Measurements from ENCODE around the gene EXOC6B.
"Not testable (repeated sequence)": the region's sequence is repeated elsewhere in the genome, so short reads cannot be mapped to it uniquely, and the experiment has no call there.

EXOC6B gene

DNA sequence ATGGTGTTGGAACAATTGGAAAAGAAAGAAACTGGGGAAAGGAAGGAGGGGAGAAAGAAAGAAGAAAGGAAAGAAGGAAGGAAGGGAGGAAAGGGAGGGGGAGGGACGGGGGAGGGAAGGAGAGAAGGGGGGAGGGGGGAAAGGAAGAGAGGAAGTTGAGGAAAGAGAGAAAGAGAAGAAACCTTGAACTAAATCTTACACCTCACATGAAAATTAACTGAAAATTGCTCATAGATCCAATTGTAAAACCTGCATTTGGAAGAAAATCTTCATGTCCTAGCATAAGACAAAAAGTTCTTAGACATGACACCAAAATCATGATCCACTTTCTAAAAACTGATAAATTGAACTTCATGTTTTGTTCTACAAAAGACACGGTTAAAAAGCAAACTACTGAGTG lies 163.8 kb downstream of the EXOC6B start:
- Mint-ChIP-seq H3K4me3 (no peak overlapping the region), H3K27ac (no peak overlapping the region), H3K27me3 (no peaks in the 10 kb centered on the region), H3K36me3 (ENCODE audit: insufficient read depth) (no peaks in the 10 kb centered on the region), H3K4me1 (ENCODE audit: low read depth in 2 of 2) (no peaks in the 10 kb centered on the region), H3K9me3 (peaks cover 0 to 6% of the 10 kb centered on the region in 2 donors)
- DNase-seq: no peak
- ATAC-seq (replicated peaks): no peak

DNA sequence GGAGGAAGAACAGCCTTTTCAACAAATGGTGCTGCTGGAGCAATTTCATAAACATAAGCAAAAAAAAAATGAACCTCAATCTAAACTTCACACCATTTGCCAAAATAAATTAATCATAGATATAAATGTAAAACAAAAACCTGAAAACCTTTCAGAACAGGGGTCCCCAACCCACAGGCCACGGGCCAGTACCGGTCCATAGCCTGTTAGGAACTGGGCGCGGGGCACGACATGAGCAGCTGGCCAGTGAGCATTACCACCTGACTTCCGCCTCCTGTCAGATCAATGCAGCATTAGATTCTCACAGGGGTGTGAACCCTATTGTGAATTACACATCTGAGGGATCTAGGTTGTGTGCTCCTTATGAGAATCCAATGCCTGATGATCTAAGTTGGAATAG lies 176.0 kb downstream of the EXOC6B start:
- H3K27me3 Mint-ChIP-seq: no peaks in the 10 kb centered on the region
- H3K4me3 Mint-ChIP-seq: no peak overlapping the region
- peaks cover 0 to 4% of the 10 kb centered on the region in 2 donors for H3K4me1 Mint-ChIP-seq (ENCODE audit: low read depth in 2 of 2)
- no peak overlapping the region for H3K27ac Mint-ChIP-seq
- peaks cover 1 to 11% of the 10 kb centered on the region in 2 donors for H3K9me3 Mint-ChIP-seq
- no peak for DNase-seq
- ATAC-seq (replicated peaks): no peak
- H3K36me3 Mint-ChIP-seq (ENCODE audit: insufficient read depth): no peaks in the 10 kb centered on the region

DNA sequence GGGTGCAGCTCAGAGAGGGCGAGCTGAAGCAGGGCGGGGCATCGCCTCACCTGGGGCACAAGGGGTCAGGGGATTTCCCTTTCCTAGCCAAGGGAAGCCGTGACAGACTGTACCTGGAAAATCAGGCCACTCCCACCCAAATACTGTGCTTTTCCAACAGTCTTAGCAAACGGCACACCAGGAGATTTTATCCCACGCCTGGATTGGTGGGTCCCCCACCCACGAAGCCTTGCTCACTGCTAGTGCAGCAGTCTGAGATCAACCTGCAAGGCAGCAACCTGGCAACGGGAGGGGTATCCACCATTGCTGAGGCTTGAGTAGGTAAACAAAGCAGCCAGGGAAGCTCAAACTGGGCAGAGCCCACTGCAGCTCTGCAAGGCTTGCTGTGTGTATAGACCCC lies 184.6 kb downstream of the EXOC6B start:
- not testable (repeated sequence) for DNase-seq; H3K27me3 Mint-ChIP-seq; H3K4me3 Mint-ChIP-seq; H3K4me1 Mint-ChIP-seq (ENCODE audit: low read depth in 2 of 2); ATAC-seq (replicated peaks); H3K27ac Mint-ChIP-seq; H3K36me3 Mint-ChIP-seq (ENCODE audit: insufficient read depth)
- peaks cover 3 to 11% of the 10 kb centered on the region in 2 donors for H3K9me3 Mint-ChIP-seq

DNA sequence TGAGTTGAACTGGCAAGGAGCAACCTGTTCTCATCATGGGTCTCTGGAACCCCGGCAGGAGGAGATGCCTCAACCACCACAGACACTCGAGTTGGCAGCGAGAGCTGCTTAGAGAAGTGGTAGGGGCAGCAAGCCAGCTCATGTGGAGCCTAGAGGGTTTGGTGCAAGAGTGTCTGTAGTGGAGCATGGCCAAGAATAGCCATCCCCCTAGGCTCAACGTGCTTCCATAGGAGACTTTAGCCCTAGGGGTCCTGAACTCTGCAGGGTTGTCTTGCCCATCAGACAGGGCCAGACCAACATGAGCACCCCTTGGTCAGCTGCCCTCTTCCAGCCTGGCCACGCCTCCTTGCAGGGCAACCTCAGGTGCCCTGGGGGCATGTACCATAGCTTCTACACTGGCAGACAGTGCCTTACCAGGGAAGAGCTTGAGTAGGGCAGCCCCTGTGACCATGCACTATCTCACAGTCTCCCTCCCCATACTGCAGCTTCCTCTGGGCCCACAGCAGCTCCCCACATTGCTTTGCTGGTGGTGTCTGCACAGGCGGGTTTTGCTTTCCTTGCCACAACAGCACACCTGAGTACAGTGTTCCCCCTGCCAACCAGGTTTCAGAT lies 187.1 kb downstream of the EXOC6B start:
- Mint-ChIP-seq H3K27ac (no peak overlapping the region), H3K27me3 (no peaks in the 10 kb centered on the region), H3K4me1 (ENCODE audit: low read depth in 2 of 2) (peaks cover 5 to 13% of the 10 kb centered on the region in 2 donors), H3K9me3 (no peaks in the 10 kb centered on the region), H3K36me3 (ENCODE audit: insufficient read depth) (no peaks in the 10 kb centered on the region), H3K4me3 (no peak overlapping the region)
- ATAC-seq (replicated peaks): no peak
- DNase-seq: no peak

DNA sequence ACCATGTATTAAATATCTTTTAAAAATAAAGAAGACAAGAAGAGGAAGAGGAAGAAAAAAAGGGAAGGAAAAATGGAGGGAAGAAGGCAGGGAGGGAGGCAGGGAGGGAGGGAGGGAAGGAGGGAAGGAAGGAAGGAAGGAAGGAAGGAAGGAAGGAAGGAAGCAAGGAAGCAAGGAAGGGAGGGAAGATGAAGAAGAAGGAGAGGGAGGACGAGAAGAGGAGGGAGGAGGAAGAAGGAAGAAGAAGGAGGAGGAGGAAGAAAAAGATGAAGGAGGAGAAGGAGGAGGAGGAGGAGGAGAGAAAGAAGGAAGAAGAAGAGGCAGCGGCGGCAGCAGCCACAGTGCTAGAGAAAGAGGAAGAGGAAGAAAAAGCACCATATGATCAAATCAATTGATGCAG lies 189.6 kb downstream of the EXOC6B start:
- Mint-ChIP-seq H3K36me3 (ENCODE audit: insufficient read depth) (no peaks in the 10 kb centered on the region), H3K27me3 (no peaks in the 10 kb centered on the region), H3K4me3 (no peak overlapping the region), H3K4me1 (ENCODE audit: low read depth in 2 of 2) (peaks cover 5 to 13% of the 10 kb centered on the region in 2 donors), H3K9me3 (no peaks in the 10 kb centered on the region), H3K27ac (no peak overlapping the region)
- ATAC-seq (replicated peaks) (no peak), DNase-seq (no peak)

DNA sequence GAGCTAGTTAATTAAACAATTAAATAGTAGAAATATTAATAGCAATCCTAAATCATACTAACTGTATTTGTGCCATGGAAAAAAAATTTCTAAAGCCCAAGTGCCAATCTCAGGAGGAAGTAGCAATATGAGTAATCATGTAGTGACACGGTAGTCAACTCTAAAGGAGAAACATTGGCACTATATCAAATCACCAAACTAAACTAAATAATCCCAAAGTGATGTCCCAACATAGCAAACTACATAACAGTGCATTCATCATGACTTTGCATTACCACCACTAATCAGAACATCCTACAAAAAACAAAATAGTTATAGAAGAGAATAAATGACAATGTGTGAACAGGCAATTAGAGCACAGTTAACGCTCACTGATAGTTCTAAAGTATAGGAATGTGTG lies 195.1 kb downstream of the EXOC6B start:
- ATAC-seq (replicated peaks): no peak

DNA sequence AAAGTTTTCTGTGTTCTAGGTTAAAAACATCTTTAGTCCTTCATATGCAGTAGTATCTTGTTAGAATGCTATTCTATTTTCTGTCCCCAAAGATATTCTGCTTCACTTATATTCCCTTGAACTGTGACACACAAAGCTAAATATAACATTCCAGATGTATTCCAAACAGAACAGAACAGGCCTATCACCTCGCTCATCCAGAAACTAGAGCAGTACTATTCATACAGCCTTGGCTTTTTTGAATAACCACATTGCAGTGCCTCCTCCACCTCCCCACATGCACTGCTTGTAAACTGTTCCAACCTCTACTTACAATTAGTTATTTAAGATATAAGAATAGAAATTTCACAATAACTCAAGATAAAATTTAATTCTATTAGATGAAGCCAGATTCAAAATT lies 196.8 kb downstream of the EXOC6B start:
- peaks cover 0 to 3% of the 10 kb centered on the region in 2 donors for H3K4me1 Mint-ChIP-seq (ENCODE audit: low read depth in 2 of 2)
- no peak overlapping the region for H3K4me3 Mint-ChIP-seq
- DNase-seq (no peak), ATAC-seq (replicated peaks) (no peak)
- H3K9me3 Mint-ChIP-seq: no peaks in the 10 kb centered on the region
- H3K27ac Mint-ChIP-seq: no peak overlapping the region
- H3K27me3 Mint-ChIP-seq: no peaks in the 10 kb centered on the region
- H3K36me3 Mint-ChIP-seq (ENCODE audit: insufficient read depth): no peaks in the 10 kb centered on the region

More for the DNA sequence above, 195.1 kb downstream of the EXOC6B start:
- H3K27ac Mint-ChIP-seq: no peak overlapping the region
- H3K9me3 Mint-ChIP-seq: no peaks in the 10 kb centered on the region
- H3K36me3 Mint-ChIP-seq (ENCODE audit: insufficient read depth): no peaks in the 10 kb centered on the region
- H3K4me3 Mint-ChIP-seq: no peak overlapping the region
- DNase-seq: no peak
- no peaks in the 10 kb centered on the region for H3K27me3 Mint-ChIP-seq
- peaks cover 0 to 6% of the 10 kb centered on the region in 2 donors for H3K4me1 Mint-ChIP-seq (ENCODE audit: low read depth in 2 of 2)

DNA sequence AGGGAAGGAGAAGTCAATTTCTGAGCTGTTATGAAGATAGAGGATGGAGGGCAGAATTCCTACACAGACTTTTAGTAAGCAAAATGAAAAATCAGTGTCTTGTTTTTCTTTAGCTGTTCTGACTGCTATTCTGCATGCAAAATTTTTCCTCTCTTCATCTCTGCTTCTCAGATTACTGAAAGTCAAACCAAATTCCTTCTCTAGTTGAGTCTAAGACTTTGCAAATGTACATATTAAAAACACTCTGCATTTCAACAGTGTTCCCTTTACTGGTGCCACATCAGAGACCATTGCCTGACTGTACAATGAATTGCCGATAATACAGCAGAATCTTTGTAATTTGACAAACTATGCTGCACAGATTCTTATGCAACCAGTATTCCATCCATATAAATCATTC lies 198.8 kb downstream of the EXOC6B start:
- no peak overlapping the region for H3K4me3 Mint-ChIP-seq
- no peak overlapping the region for H3K27ac Mint-ChIP-seq
- H3K27me3 Mint-ChIP-seq: no peaks in the 10 kb centered on the region
- no peaks in the 10 kb centered on the region for H3K9me3 Mint-ChIP-seq
- no peak for ATAC-seq (replicated peaks)
- no peaks in the 10 kb centered on the region for H3K36me3 Mint-ChIP-seq (ENCODE audit: insufficient read depth)
- no peak for DNase-seq
- H3K4me1 Mint-ChIP-seq (ENCODE audit: low read depth in 2 of 2): peaks cover 0 to 3% of the 10 kb centered on the region in 2 donors

DNA sequence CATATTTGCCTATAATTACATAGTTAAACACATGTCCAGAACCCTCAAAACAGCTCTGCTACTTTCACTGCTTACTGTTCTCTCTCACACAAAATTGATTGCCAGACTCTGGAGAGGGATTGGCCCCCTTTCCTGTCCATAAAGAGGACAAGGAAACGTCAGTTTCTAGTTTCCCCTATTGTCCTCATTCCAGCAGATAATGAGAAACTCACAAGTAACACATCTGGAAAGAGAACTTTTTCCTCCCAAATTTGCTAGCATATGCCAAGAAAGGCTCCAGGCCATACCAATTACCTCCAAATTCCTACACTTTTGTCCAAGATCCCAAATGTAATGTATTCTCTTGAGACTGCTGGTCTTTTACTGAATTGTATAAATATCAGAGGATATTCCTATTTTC lies 200.5 kb downstream of the EXOC6B start:
- ATAC-seq (replicated peaks) (no peak), DNase-seq (no peak)
- Mint-ChIP-seq H3K4me1 (ENCODE audit: low read depth in 2 of 2) (peaks cover 0 to 3% of the 10 kb centered on the region in 2 donors), H3K27me3 (no peaks in the 10 kb centered on the region), H3K36me3 (ENCODE audit: insufficient read depth) (no peaks in the 10 kb centered on the region), H3K27ac (no peak overlapping the region), H3K9me3 (no peaks in the 10 kb centered on the region), H3K4me3 (no peak overlapping the region)

DNA sequence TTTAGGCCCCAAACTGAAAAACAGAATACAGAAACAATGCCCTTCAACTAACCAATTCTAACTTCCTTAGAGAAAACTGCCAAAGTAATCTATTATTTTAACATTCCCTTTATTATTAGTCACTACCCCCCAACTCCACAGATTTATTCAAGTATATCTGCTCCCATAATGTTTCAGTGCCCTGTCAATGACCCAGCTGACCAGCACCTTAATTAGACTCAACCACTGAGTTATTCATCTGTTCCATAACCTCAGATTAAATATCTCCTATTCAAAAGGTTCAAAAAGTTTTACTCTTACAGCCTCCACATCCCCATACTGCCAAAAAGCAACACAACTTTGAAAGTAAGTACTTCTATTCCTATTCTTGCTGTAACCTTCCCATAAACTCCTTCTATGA lies 202.4 kb downstream of the EXOC6B start:
- H3K9me3 Mint-ChIP-seq: no peaks in the 10 kb centered on the region
- H3K27me3 Mint-ChIP-seq: no peaks in the 10 kb centered on the region
- H3K36me3 Mint-ChIP-seq (ENCODE audit: insufficient read depth): no peaks in the 10 kb centered on the region
- H3K4me1 Mint-ChIP-seq (ENCODE audit: low read depth in 2 of 2): peaks cover 0 to 3% of the 10 kb centered on the region in 2 donors
- no peak overlapping the region for H3K27ac Mint-ChIP-seq
- H3K4me3 Mint-ChIP-seq: no peak overlapping the region
- ATAC-seq (replicated peaks): no peak
- DNase-seq: no peak

DNA sequence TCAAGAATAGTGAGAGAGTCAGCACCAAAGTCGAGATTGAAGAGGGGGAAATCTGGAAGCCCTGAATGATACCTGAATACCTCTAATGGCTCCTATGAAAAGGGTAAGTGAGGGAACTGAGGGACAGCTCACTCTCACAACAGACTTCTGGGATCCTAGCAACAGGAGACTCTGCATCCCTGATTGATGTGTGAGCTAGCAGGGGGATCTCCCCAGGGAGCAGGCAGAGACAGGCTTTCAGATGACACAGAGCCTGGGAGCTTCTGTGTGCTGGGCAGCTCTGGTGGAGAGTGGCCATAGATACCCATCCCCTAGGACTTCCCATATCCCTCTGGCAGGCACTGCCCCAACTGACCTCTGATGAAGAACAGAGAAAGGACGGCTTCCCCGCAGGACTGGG lies 206.2 kb downstream of the EXOC6B start:
- Mint-ChIP-seq H3K9me3 (no peaks in the 10 kb centered on the region), H3K4me1 (ENCODE audit: low read depth in 2 of 2) (peaks cover 3 to 4% of the 10 kb centered on the region in 2 donors), H3K27ac (no peak overlapping the region), H3K27me3 (no peaks in the 10 kb centered on the region), H3K36me3 (ENCODE audit: insufficient read depth) (peaks cover 4% of the 10 kb centered on the region), H3K4me3 (no peak overlapping the region)
- no peak for ATAC-seq (replicated peaks)
- DNase-seq: no peak

DNA sequence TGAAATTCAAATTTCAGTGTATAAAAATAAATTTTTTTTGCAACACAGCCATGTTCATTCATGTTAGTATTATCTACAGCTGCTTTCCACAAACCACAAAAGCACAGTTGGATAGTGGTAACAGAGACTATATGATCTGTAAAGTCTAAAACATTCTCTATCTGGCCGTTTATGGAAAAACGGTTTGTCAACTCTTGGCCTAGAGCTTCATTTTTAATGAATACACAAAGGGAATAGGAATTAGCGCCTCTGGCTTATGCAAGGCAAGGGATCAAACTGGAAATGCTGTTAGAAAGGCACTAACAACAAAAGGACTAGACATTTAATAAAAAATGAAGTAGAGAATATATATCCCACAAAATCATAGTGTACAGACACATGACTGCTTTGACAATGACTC lies 211.9 kb downstream of the EXOC6B start:
- no peak overlapping the region for H3K27ac Mint-ChIP-seq
- no peak overlapping the region for H3K4me3 Mint-ChIP-seq
- H3K9me3 Mint-ChIP-seq: no peaks in the 10 kb centered on the region
- H3K27me3 Mint-ChIP-seq: no peaks in the 10 kb centered on the region
- no peak for DNase-seq
- H3K4me1 Mint-ChIP-seq (ENCODE audit: low read depth in 2 of 2): peaks cover 3 to 6% of the 10 kb centered on the region in 2 donors
- H3K36me3 Mint-ChIP-seq (ENCODE audit: insufficient read depth): peaks cover 4% of the 10 kb centered on the region
- no peak for ATAC-seq (replicated peaks)

DNA sequence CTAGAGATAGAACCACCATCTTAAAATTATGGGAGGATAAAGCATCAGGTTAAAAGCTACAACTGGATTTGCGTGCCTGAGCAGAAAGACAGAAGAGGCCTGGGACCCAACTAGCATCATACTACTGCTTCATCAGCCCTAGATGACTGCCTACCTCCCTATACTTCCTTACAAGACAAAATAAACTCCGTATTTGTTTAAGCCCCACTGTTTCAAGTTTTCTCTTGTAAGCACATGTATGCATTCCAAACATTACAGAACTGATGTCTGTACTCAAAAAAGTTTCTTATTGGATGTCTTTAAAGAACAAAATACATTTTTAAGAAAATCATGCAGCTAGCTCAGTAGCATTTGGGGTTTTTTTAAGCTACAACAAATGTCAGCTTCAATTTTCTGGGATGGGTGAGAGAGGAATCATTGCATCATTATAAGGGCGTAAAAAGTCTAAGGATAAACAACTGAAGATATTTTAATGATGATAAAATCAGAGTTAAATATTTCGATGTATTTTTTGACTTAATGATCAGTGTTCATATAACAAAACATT lies 213.1 kb downstream of the EXOC6B start:
- ATAC-seq (replicated peaks) (no peak), DNase-seq (no peak)
- H3K36me3 Mint-ChIP-seq (ENCODE audit: insufficient read depth): peaks cover 4% of the 10 kb centered on the region
- H3K9me3 Mint-ChIP-seq: no peaks in the 10 kb centered on the region
- H3K27me3 Mint-ChIP-seq: no peaks in the 10 kb centered on the region
- peaks cover 3 to 7% of the 10 kb centered on the region in 2 donors for H3K4me1 Mint-ChIP-seq (ENCODE audit: low read depth in 2 of 2)
- H3K27ac Mint-ChIP-seq: no peak overlapping the region
- H3K4me3 Mint-ChIP-seq: no peak overlapping the region

DNA sequence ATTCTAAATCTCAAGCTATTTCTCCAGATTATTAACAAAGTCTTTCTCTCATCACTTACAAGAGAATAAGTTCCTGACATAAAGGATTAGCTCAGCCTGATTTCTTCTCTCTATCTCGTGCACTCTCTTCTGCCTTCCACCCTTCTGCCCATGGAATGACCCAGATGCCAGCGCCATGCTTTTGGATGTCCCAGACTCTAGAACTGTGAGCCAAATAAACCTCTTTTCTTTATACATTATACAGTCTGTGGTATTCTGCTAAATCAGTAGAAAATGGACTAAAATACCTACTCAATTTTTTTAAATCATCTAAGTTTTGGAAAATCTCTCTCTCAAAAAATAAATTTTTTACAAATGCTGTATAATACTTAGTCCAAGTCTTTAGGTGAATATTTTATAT lies 218.6 kb downstream of the EXOC6B start:
- DNase-seq (no peak), ATAC-seq (replicated peaks) (no peak)
- Mint-ChIP-seq H3K4me1 (ENCODE audit: low read depth in 2 of 2) (peaks cover 0 to 10% of the 10 kb centered on the region in 2 donors), H3K27me3 (no peaks in the 10 kb centered on the region), H3K36me3 (ENCODE audit: insufficient read depth) (no peaks in the 10 kb centered on the region), H3K4me3 (no peak overlapping the region), H3K9me3 (no peaks in the 10 kb centered on the region), H3K27ac (no peak overlapping the region)

All from effector memory CD8-positive, alpha-beta T cell (primary cell).